Measurements from ENCODE around the gene SMAD2.
"Not testable (repeated sequence)": the region's sequence is repeated elsewhere in the genome, so short reads cannot be mapped to it uniquely, and the experiment has no call there.

Gene SMAD2

DNA sequence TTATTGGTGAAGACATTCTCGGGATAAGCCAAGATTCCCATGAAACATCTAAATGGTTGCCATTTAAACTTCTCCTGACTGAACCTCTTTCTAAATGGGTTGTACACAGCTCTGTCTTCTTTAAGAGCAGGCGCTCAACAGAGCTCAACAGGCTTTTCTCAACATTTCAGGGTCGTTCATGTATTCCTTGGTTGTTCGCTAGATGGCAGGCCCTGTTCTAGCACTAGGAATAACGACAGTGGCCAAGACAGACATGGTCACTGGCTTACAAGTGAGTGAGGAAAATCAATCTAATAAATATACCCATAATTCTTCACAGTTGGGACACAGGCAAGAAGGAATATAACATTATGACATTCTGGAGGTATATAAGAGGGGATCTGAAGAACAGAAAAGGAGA is 154.5 kb downstream of the SMAD2 start:
- in situ Hi-C loops (cut with HindIII; ENCODE audit: low pct_ligation_motif_present, low pct_unique_long_range_greater_than_20kb, low sequenced_read_pairs), result no loop called here
- DNase-seq, result no peak

DNA sequence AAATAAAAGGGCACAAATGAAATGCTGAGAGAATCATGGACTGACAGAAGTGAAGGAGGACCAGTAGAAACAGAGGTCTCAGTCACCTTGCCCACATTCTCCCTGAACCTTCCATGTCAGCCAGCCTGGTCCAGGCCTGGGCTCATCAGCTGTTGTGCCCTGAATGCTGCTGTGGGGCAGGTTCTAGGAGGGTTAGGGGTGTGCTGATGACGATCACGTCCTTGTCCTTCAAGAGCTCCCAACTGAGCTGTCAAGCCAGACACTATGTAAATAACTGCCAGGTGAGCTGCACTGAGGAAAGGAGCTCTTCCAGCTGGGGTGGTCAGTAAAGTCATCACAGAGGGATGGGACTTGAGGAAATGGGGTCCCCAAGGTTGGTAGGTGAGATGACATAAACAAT is 156.5 kb downstream of the SMAD2 start:
- DNase-seq, result no peak
- in situ Hi-C loops (cut with HindIII; ENCODE audit: low pct_ligation_motif_present, low pct_unique_long_range_greater_than_20kb, low sequenced_read_pairs), result no loop called here

DNA sequence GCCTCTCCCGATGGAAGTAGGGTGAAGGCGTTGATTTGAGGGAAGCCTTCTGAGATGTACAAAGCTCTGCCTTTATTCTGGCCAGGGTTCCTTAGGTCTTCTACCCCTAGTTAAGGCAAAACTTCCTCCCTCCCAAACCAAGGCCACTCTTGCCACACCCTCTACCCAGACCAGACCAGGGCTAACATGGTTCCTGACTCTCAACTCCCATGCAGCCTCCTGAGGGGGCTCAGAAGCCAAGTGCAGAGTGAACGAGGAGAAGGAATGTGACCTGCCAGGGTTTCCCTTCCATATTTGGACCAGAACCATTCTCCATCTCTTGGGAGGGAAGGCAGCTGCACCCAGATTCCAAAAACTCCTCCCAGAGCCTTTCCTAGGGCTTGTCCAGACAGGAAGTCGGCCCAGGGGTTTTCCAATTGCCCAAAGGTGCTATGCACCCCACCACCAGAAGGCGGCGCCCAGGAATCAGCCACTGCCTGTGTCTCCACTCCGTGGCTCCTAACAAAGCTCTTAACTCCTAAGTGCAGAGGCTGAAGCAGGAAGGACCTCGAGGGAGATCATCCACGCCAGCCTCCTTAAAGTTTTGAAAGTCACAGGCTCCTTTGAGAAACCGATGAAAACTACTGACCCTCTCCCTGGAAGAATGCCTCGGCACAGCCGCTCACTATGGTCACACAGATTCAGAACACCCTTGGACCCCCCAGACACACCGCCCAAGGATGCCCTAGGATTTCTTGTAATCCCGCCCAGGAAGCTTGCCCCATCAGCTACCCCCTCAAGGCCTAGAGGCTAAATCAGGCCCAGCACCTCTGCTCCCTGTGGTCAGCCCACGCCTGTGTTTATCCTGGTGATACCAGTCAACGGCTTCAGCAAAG is 157.8 kb downstream of the SMAD2 start:
- DNase-seq, result peak; percentile 49
- in situ Hi-C loops (cut with HindIII; ENCODE audit: low pct_ligation_motif_present, low pct_unique_long_range_greater_than_20kb, low sequenced_read_pairs), result no loop called here

DNA sequence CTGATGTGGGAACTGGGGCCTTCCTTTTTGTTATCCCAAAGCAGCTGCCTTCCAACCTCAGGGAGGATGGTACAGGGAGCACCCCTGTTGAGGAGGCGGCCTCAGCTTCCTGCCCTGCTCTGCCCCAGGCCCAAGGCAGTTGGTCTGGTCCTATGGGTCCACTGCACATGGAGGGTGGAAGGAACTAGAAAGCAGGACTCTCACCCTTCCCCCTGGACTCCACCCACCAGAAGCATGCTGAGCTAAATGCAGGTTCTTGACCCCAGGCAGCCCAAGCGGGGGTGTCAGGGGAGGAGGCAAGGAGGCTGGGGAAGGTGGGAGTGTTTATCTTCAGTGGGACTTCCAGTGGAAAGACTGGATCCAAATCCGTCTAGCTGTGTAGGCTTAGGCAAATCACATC is 158.5 kb downstream of the SMAD2 start:
- in situ Hi-C loops (cut with HindIII; ENCODE audit: low pct_ligation_motif_present, low pct_unique_long_range_greater_than_20kb, low sequenced_read_pairs), result no loop called here

DNA sequence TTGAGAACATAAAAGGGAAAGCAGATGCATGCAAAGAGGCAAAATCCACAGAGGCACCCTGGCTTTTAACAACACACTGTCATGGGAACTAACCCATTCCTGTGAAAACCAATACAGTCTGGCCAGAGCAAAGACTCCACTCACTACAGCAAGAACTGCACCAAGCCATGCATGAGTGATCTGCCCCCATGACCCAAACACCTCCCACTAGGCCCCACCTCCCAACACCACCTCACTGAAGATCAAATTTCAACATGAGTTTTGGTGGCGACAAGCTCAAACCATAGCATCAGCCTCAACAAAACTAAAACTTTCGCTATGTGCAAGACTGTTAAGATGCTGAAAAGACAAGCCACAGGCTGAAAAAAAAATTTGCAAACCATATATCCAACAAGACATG is 162.8 kb downstream of the SMAD2 start:
- in situ Hi-C loops (cut with HindIII; ENCODE audit: low pct_ligation_motif_present, low pct_unique_long_range_greater_than_20kb, low sequenced_read_pairs), result no loop called here
- DNase-seq, result no peak

More for the DNA sequence above, 158.5 kb downstream of the SMAD2 start:
- no peak for DNase-seq

DNA sequence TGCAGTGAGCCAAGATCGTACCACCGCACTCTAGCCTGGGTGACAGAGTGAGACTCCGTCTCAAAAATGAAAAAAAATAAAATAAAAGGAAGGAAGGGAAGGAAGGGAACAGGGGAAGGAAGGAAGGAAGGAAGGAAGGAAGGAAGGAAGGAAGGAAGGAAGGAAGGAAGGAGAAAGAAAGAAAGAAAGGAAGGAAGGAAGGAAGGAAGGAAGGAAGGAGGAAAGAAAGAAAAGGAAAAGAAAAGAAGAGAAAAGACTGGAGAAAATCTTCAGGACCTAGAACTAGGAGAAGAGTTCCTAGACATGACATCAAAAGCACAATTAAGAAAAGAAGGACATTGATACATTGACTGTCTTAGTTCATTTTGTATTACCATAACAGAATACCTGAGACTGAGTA is 163.3 kb downstream of the SMAD2 start:
- in situ Hi-C loops (cut with HindIII; ENCODE audit: low pct_ligation_motif_present, low pct_unique_long_range_greater_than_20kb, low sequenced_read_pairs); DNase-seq: not testable (repeated sequence)

Data from ACHN (cell line).